Suppressor macrophage (primary cell): ENCODE results near the gene MSI2.

Experiments
- DNase-seq, 4 experiments: peaks; one replicate each; pipeline ENCODE4 v3.0.0-alpha.2; 2020 to 2022

Gene MSI2

GRCh38 chr17:57671667-57672632 is 415.6 kb downstream of the MSI2 start:
- DNase-seq, result peak; percentile 75 to 89 (median 83)

- DNase-seq, result no peak
Measured at GRCh38 chr17:57672971-57673370, 416.6 kb downstream of the MSI2 start.

GRCh38 chr17:57674894-57675293 is 418.6 kb downstream of the MSI2 start:
- no peak for DNase-seq

- no peak for DNase-seq
Measured at GRCh38 chr17:57675427-57676387, 419.4 kb downstream of the MSI2 start.

- DNase-seq, result no peak
Measured at GRCh38 chr17:57676543-57676942, 420.2 kb downstream of the MSI2 start.

GRCh38 chr17:57677301-57677700 is 421.0 kb downstream of the MSI2 start:
- DNase-seq, result no peak

- DNase-seq, result no peak
Measured at GRCh38 chr17:57677858-57678257, 421.5 kb downstream of the MSI2 start.

GRCh38 chr17:57678393-57678792 is 422.1 kb downstream of the MSI2 start:
- DNase-seq, result no peak

GRCh38 chr17:57679356-57679755 is 423.0 kb downstream of the MSI2 start:
- no peak for DNase-seq

- no peak for DNase-seq
Measured at GRCh38 chr17:57679906-57680695, 423.8 kb downstream of the MSI2 start.

GRCh38 chr17:57682701-57683100 is 426.4 kb downstream of the MSI2 start:
- no peak for DNase-seq

- DNase-seq, result no peak
Measured at GRCh38 chr17:57684711-57685498, 428.6 kb downstream of the MSI2 start.

GRCh38 chr17:57685499-57686132 is 429.3 kb downstream of the MSI2 start:
- no peak for DNase-seq

GRCh38 chr17:57687642-57688041 is 431.3 kb downstream of the MSI2 start:
- DNase-seq, result no peak

- DNase-seq, result no peak
Measured at GRCh38 chr17:57689254-57689653, 432.9 kb downstream of the MSI2 start.

GRCh38 chr17:57691939-57692338 is 435.6 kb downstream of the MSI2 start:
- DNase-seq, result no peak

GRCh38 chr17:57692770-57693169 is 436.4 kb downstream of the MSI2 start:
- DNase-seq, result no peak

- no peak for DNase-seq
Measured at GRCh38 chr17:57694051-57694450, 437.7 kb downstream of the MSI2 start.

- DNase-seq, result no peak
Measured at GRCh38 chr17:57696050-57696449, 439.7 kb downstream of the MSI2 start.

- no peak for DNase-seq
Measured at GRCh38 chr17:57697197-57697596, 440.9 kb downstream of the MSI2 start.
